MCF 10A (cell line): ENCODE data around the gene SLC44A4. TPM values are rescaled to one million over a fixed set of nuclear protein-coding genes. Genes with fewer than 3 reads are reported as not detected.

Source experiments
- BruUV-seq: library from RNA; stranded (reverse); fragments of 400-500 nt; replicated peaks from 2 replicates; lab custom pipeline; 2021; lab: Mats Ljungman, UMichigan
- CTCF ChIA-PET: fragments of 300-600 bp; sonication (Branson Sonifier 250); formaldehyde crosslinking; extraction: SDS; loops from one replicate; lab custom pipeline; 2021; ENCODE audit warnings: antibody characterized with exemption, inconsistent platforms; lab: Yijun Ruan, JAX
- POLR2A ChIA-PET: fragments of 300-600, 350-650 bp; sonication (Branson Sonifier 250); formaldehyde crosslinking; extraction: SDS; loops from one replicate; lab custom pipeline; 2020; ENCODE audit warnings: antibody characterized with exemption, inconsistent platforms; lab: Yijun Ruan, JAX
- DNase-seq: peaks from one replicate; pipeline ENCODE4 v3.0.0-alpha.2; 2018; ENCODE audit not compliant: unreplicated experiment
- H3K27ac Mint-ChIP-seq: one replicate; pipeline ENCODE4 v1.8.0; 2022; ENCODE audit warnings: mild to moderate bottlenecking, low read depth, mixed read lengths; ENCODE audit not compliant: unreplicated experiment
- H3K27me3 Mint-ChIP-seq: one replicate; pipeline ENCODE4 v1.8.0; 2022; ENCODE audit warnings: mixed read lengths; ENCODE audit not compliant: insufficient read depth, unreplicated experiment
- H3K36me3 Mint-ChIP-seq: one replicate; pipeline ENCODE4 v1.8.0; 2022; ENCODE audit warnings: mild to moderate bottlenecking, moderate library complexity, mixed read lengths; ENCODE audit not compliant: insufficient read depth, unreplicated experiment
- H3K4me1 Mint-ChIP-seq: one replicate; pipeline ENCODE4 v1.8.0; 2022; ENCODE audit warnings: mixed read lengths; ENCODE audit not compliant: insufficient read depth, unreplicated experiment
- H3K4me3 Mint-ChIP-seq: one replicate; pipeline ENCODE4 v1.8.0; 2022; ENCODE audit warnings: mild to moderate bottlenecking, moderate library complexity, mixed read lengths; ENCODE audit not compliant: unreplicated experiment
- H3K9me3 Mint-ChIP-seq: one replicate; pipeline ENCODE4 v1.8.0; 2022; ENCODE audit warnings: mixed read lengths; ENCODE audit not compliant: unreplicated experiment
- intact Hi-C: fragments of 100-400 bp; cut with micrococcal nuclease; formaldehyde crosslinking; loops from 2 replicates; pipeline ENCODE4 v1.14.1; 2022
- total RNA-seq: library from RNA; stranded (reverse); gene quantifications from 2 replicates; pipeline ENCODE4 v1.2.3, GENCODE V29; 2022
- TF ChIP-seq, protein P1 (sequence below): fragments of 200-600 bp; IDR thresholded peaks from one replicate; pipeline ENCODE4 v1.8.0; 2022; ENCODE audit warnings: antibody characterized with exemption, mild to moderate bottlenecking; ENCODE audit not compliant: unreplicated experiment

The SLC44A4 gene
- total RNA-seq, 1 experiment from 2014 or later, result not detected

DNA sequence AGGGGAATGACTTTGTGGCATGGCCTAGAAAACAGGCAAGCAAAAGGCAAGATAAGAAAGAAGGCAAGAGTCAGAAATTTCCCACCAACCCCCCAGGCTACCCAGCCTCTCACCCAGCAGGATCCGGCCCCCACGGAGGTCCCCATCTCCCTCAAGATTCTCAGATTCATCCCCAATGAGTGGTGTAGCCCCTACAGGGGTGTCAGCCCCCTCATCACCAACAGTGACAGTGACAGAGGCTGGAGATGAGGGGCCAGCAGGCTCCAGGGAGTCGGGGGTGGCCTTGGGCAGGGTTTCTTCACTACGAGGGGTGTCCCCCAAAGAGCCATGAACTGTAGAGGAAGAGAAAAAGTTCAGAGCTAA is 17.7 kb upstream of the SLC44A4 start:
- no TSS peak for BruUV-seq
- Mint-ChIP-seq H3K9me3 (no peaks in the 10 kb centered on the region), H3K36me3 (peaks cover 58% of the 10 kb centered on the region), H3K27ac (peak overlapping the region; percentile 64), H3K4me1 (peaks cover 23% of the 10 kb centered on the region), H3K4me3 (peak overlapping the region; percentile 71), H3K27me3 (no peaks in the 10 kb centered on the region)
- intact Hi-C loops, result no loop called here
- DNase-seq, result no peak
- ChIA-PET CTCF (interaction anchor here (0.6 to 1.3 kb wide), 3 partner anchors 9 to 56 kb away, joined by 3 to 5 read pairs (median 4); no protein-coding TSS in a partner anchor), POLR2A (interaction anchor here (0.6 to 3.5 kb wide), 4 partner anchors 55 to 107 kb away, joined by 5 to 37 read pairs (median 22); partner anchors contain the start of gene DXO)
- TF ChIP-seq, protein P1, sequence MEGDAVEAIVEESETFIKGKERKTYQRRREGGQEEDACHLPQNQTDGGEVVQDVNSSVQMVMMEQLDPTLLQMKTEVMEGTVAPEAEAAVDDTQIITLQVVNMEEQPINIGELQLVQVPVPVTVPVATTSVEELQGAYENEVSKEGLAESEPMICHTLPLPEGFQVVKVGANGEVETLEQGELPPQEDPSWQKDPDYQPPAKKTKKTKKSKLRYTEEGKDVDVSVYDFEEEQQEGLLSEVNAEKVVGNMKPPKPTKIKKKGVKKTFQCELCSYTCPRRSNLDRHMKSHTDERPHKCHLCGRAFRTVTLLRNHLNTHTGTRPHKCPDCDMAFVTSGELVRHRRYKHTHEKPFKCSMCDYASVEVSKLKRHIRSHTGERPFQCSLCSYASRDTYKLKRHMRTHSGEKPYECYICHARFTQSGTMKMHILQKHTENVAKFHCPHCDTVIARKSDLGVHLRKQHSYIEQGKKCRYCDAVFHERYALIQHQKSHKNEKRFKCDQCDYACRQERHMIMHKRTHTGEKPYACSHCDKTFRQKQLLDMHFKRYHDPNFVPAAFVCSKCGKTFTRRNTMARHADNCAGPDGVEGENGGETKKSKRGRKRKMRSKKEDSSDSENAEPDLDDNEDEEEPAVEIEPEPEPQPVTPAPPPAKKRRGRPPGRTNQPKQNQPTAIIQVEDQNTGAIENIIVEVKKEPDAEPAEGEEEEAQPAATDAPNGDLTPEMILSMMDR, result no peak

DNA sequence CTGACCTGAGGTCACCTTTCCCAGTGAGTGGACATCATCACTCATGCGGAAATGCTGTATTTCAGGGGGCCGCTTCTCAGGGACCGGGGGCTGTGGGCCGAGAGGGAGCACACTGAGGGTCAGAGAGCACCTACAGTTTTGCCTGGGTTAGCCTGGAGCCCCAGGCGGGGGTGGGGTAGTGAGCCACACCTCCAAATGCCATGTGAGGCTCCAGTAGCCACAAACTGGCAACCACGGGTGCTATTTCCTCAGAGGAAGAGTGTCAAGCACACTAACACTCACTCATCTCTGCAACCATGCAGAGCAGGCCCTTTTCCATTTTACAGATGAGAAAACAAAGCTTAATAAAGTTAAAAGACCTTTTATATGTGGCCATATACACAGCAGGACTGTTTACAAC is 14.0 kb upstream of the SLC44A4 start:
- no peak for DNase-seq
- no TSS peak for BruUV-seq
- no peaks in the 10 kb centered on the region for H3K9me3 Mint-ChIP-seq
- H3K36me3 Mint-ChIP-seq, result peaks cover 61% of the 10 kb centered on the region
- H3K4me3 Mint-ChIP-seq, result no peak overlapping the region
- TF ChIP-seq, protein P1, result no peak
- H3K27me3 Mint-ChIP-seq, result no peaks in the 10 kb centered on the region
- CTCF ChIA-PET, result no interaction called here
- POLR2A ChIA-PET, result interaction anchor here (0.6 kb wide), 1 partner anchor 26 kb away, joined by 6 read pairs; no protein-coding TSS in a partner anchor
- intact Hi-C loops, result no loop called here
- H3K4me1 Mint-ChIP-seq, result peaks cover 7% of the 10 kb centered on the region
- H3K27ac Mint-ChIP-seq, result no peak overlapping the region

DNA sequence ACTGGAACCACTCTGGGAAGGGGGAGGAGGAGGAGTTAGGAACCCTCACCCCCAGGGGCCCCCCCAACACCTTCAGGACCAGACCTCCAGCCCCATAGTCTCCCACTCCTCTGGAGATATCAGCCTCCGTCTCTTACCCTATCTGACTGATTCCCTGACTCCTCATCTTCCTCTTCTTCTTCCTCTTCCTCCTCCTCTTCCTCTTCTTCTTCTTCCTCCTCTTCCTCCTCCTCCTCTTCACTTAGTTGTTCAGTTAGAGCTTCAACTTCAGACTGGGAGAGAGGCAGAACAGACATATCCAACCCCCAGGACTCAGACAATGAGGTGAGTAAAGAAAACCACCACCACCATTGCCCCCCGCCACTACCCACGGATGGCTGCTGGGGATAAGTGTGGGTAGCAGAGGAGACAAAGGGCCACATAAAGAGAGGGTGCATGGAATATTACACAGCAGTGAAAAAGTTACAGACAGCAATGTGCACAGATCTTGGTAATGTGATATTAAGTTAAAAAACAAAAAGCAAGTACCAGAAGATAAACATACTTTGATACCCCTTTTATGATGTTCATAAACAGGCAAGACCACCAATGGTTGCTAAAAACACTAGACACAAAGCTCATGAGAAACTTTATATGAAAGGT is 10.7 kb upstream of the SLC44A4 start:
- H3K27ac Mint-ChIP-seq, result no peak overlapping the region
- TF ChIP-seq, protein P1, result no peak
- H3K4me3 Mint-ChIP-seq, result no peak overlapping the region
- no peaks in the 10 kb centered on the region for H3K4me1 Mint-ChIP-seq
- H3K27me3 Mint-ChIP-seq, result no peaks in the 10 kb centered on the region
- ChIA-PET POLR2A (interaction anchor here (0.8 to 1.0 kb wide), 2 partner anchors 9 to 70 kb away, joined by 3 to 5 read pairs; partner anchors contain the start of gene SKIC2), CTCF (interaction anchor here (0.5 to 4.2 kb wide), 20 partner anchors 9 to 1534 kb away, joined by 3 to 20 read pairs (median 4); partner anchors contain the start of gene LY6G5C)
- H3K36me3 Mint-ChIP-seq, result peaks cover 60% of the 10 kb centered on the region
- DNase-seq, result no peak
- H3K9me3 Mint-ChIP-seq, result no peaks in the 10 kb centered on the region
- BruUV-seq, result no TSS peak
- intact Hi-C loops, result loop anchor here (5.0 kb wide), 1 partner anchor 207 kb away; the partner anchor contains the start of gene LY6G5C
